Measurements from ENCODE around the gene FAM217A. TPM values are rescaled to one million over a fixed set of nuclear protein-coding genes. Genes with fewer than 3 reads are reported as not detected.
A peak's percentile ranks its signal among the peaks of the same experiment; 100 is the strongest.

FAM217A gene
- total RNA-seq, 1 donor from 2014 or later, result not detected

DNA sequence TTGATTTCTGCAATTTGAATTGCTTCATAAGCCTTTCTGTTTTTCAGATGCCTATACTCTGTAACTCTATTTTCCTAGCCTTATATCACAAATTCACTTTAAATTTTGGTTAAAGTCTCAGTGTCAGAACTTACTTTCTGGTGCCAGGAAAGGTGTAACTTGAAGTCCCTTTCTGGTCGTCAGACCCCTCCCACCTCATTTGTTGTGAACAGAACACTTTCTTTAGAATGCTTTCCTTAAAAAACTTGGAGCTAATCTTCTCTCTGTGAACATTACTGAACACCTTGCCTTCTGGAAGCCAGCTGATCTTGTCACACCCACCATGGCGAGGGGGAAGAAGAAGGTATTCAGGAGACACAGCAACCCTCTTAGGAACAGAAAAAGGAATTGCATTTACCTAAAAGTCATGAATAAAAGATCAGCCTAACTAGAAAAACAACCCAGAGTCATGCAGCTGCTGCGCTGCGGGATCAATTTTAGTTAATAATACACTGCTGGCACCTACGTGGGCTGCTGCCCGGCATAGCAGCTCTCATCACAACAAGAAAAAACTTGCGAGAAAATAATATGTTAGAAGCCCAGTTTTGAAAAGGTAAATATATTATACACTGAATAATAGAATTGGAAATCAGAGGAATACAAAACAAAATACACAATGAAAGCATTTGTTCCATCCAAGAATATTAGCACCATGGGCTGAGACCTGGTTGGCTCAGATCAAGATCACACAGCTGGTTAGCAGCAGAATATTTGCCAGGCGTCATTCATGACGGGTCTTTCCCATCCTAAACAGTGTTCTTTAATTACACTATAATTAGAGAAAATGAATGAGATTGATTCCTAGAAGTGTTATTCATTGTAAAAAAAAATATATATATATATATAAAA is 5.8 kb upstream of the FAM217A start:
- TF ChIP-seq, protein P1, sequence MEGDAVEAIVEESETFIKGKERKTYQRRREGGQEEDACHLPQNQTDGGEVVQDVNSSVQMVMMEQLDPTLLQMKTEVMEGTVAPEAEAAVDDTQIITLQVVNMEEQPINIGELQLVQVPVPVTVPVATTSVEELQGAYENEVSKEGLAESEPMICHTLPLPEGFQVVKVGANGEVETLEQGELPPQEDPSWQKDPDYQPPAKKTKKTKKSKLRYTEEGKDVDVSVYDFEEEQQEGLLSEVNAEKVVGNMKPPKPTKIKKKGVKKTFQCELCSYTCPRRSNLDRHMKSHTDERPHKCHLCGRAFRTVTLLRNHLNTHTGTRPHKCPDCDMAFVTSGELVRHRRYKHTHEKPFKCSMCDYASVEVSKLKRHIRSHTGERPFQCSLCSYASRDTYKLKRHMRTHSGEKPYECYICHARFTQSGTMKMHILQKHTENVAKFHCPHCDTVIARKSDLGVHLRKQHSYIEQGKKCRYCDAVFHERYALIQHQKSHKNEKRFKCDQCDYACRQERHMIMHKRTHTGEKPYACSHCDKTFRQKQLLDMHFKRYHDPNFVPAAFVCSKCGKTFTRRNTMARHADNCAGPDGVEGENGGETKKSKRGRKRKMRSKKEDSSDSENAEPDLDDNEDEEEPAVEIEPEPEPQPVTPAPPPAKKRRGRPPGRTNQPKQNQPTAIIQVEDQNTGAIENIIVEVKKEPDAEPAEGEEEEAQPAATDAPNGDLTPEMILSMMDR (IDR thresholded peaks at IDR 0.05; ENCODE audit: unreplicated experiment), result no peak
- Mint-ChIP-seq H3K27me3 (no peaks in the 10 kb centered on the region), H3K4me1 (ENCODE audit: low read depth) (peaks cover 32% of the 10 kb centered on the region), H3K36me3 (ENCODE audit: insufficient read depth) (no peaks in the 10 kb centered on the region), H3K27ac (peak overlapping the region; percentile 100), H3K4me3 (ENCODE audit: low read depth) (peak overlapping the region; percentile 81), H3K9me3 (ENCODE audit: low read depth) (no peaks in the 10 kb centered on the region)
- no peak for DNase-seq (ENCODE audit: low spot score, unreplicated experiment)

DNA sequence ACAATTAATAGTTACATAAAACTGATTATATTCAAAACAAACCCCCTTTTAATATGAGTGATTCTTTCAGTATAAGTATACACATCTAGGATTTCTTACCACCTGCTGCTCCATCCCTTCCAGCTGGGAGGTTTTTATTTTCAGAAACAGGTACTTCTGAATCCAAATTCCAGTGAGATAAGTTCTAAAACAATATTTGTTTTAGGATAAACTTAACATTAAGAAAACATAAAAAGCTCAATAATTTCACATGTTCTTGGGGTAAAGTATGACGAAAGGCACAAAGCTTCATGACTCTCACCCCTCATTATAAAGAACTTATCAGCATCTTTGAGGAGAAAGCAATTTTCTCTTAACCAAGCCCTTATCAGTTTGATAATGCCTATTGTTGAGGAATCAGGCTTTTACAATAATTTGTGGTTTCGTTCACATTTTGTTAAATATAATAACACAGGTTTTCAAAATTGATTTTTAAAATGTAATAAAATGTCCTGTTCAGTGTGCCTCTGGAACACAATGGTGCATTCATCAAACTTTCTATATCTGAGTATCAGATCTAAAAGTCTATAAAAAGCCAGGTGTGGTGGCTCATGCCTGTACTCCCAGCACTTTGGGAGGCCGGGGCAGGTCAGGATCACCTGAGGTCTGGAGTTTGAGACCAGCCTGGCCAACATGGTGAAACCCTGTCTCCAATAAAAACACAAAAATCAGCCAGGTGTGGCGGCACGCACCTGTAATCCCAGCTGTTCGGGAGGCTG is 4.3 kb downstream of the FAM217A start:
- Mint-ChIP-seq H3K4me1 (ENCODE audit: low read depth) (peaks cover 22% of the 10 kb centered on the region), H3K27ac (no peak overlapping the region), H3K27me3 (no peaks in the 10 kb centered on the region), H3K9me3 (ENCODE audit: low read depth) (no peaks in the 10 kb centered on the region), H3K4me3 (ENCODE audit: low read depth) (no peak overlapping the region), H3K36me3 (ENCODE audit: insufficient read depth) (no peaks in the 10 kb centered on the region)
- DNase-seq (ENCODE audit: low spot score, unreplicated experiment), result no peak
- TF ChIP-seq, protein P1 (IDR thresholded peaks at IDR 0.05; ENCODE audit: unreplicated experiment), result no peak

- Mint-ChIP-seq H3K27ac (no peak overlapping the region), H3K4me1 (ENCODE audit: low read depth) (peaks cover 20% of the 10 kb centered on the region), H3K36me3 (ENCODE audit: insufficient read depth) (no peaks in the 10 kb centered on the region), H3K9me3 (ENCODE audit: low read depth) (no peaks in the 10 kb centered on the region), H3K4me3 (ENCODE audit: low read depth) (no peak overlapping the region), H3K27me3 (no peaks in the 10 kb centered on the region)
- no peak for DNase-seq (ENCODE audit: low spot score, unreplicated experiment)
- TF ChIP-seq, protein P1 (IDR thresholded peaks at IDR 0.05; ENCODE audit: unreplicated experiment), result no peak
Measured at GRCh38 chr6:4071330-4071729, 7.6 kb downstream of the FAM217A start.

DNA sequence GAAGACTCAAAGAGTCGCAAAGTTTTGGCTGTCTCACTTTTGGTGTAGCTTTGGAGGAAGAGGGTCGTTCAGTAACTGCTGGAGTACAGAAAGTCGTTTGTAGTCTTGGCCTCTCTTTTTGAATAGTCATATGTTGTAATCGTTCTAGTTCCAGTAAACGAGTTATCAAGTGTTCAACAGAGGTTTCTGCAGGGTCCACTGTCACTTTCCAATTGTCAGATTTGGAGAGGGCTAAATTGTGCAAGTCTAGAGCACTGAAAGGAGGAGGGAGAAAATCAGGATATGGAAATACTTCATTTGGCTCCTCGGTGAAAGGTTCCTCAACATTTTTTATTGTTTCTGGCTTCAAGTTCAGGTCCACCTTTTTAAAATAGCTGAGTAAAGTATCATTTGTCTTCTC is 9.7 kb downstream of the FAM217A start:
- TF ChIP-seq, protein P1 (IDR thresholded peaks at IDR 0.05; ENCODE audit: unreplicated experiment), result no peak

DNA sequence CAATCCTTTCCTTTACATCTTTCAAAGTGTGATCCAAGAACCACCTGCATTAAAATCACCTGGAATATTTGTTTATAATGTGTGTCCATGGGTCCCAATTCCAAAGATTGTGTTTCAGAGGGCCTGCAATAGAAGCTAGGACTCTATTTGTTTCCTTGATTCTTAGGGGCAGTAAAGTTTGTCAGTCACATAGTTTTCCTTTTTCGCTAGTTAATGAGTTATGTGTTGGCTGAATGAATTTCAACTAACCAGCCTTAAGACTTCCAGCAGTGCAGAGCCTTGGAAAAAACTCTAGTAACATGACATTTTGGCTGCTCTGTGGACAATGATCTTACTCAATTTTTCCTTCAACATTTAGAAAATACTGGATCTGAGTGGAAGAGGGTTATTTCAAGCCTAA is 11.3 kb downstream of the FAM217A start:
- no peak for DNase-seq (ENCODE audit: low spot score, unreplicated experiment)
- Mint-ChIP-seq H3K36me3 (ENCODE audit: insufficient read depth) (peaks cover 8% of the 10 kb centered on the region), H3K4me1 (ENCODE audit: low read depth) (peaks cover 12% of the 10 kb centered on the region), H3K9me3 (ENCODE audit: low read depth) (no peaks in the 10 kb centered on the region), H3K4me3 (ENCODE audit: low read depth) (no peak overlapping the region), H3K27ac (peak overlapping the region; percentile 12), H3K27me3 (no peaks in the 10 kb centered on the region)
- TF ChIP-seq, protein P1 (IDR thresholded peaks at IDR 0.05; ENCODE audit: unreplicated experiment), result no peak

More for the DNA sequence above, 9.7 kb downstream of the FAM217A start:
- Mint-ChIP-seq H3K9me3 (ENCODE audit: low read depth) (no peaks in the 10 kb centered on the region), H3K27me3 (no peaks in the 10 kb centered on the region), H3K27ac (no peak overlapping the region), H3K4me3 (ENCODE audit: low read depth) (no peak overlapping the region), H3K4me1 (ENCODE audit: low read depth) (peaks cover 14% of the 10 kb centered on the region), H3K36me3 (ENCODE audit: insufficient read depth) (peaks cover 4% of the 10 kb centered on the region)
- no peak for DNase-seq (ENCODE audit: low spot score, unreplicated experiment)
